Liver (tissue), 9 donors: ENCODE data around the gene HNRNPM. TPM values are rescaled to one million over a fixed set of nuclear protein-coding genes. Genes with fewer than 3 reads are reported as not detected.

Experiments
- DNase-seq: peaks from one replicate; pipeline ENCODE4 v3.0.0-alpha.2; 2017; ENCODE audit warnings: low spot score
- H3K27ac ChIP-seq, 2 donors: one replicate each; pipeline ENCODE4 v1.7.0; 2013; ENCODE audit warnings: inconsistent platforms in 2 of 2, low read length in 2 of 2, control low read depth in 1 of 2, low read depth in 1 of 2, mild to moderate bottlenecking in 1 of 2
- H3K27me3 ChIP-seq, 4 donors: one replicate each; pipeline versions ENCODE4 v1.6.1 to v1.7.0; 2013; ENCODE audit warnings: low read length in 3 of 4, inconsistent platforms in 1 of 4, mild to moderate bottlenecking in 1 of 4, moderate library complexity in 1 of 4; ENCODE audit not compliant: control insufficient read depth in 4 of 4, insufficient read depth in 4 of 4
- H3K36me3 ChIP-seq, 4 donors: one replicate each; pipeline versions ENCODE4 v1.6.1 to v1.7.0; 2013; ENCODE audit warnings: low read length in 3 of 4, mild to moderate bottlenecking in 3 of 4, low read depth in 1 of 4, moderate library complexity in 1 of 4; ENCODE audit not compliant: control insufficient read depth in 4 of 4, insufficient read depth in 3 of 4
- H3K4me1 ChIP-seq, 4 donors: one replicate each; pipeline versions ENCODE4 v1.6.1 to v1.7.0; 2013; ENCODE audit warnings: low read length in 3 of 4, mild to moderate bottlenecking in 3 of 4, moderate library complexity in 1 of 4; ENCODE audit not compliant: control insufficient read depth in 4 of 4, insufficient read depth in 4 of 4
- H3K4me3 ChIP-seq, 3 donors: one replicate each; pipeline versions ENCODE4 v1.6.1 to v1.7.0; 2013; ENCODE audit warnings: low read length in 3 of 3, control low read depth in 1 of 3, low read depth in 1 of 3, mild to moderate bottlenecking in 1 of 3
- H3K9ac ChIP-seq, 2 donors: one replicate each; pipeline ENCODE4 v1.7.0; 2013; ENCODE audit warnings: low read length in 2 of 2, mild to moderate bottlenecking in 2 of 2, moderate library complexity in 2 of 2, control low read depth in 1 of 2, low read depth in 1 of 2
- H3K9me3 ChIP-seq, 4 donors: one replicate each; pipeline versions ENCODE4 v1.6.1 to v1.7.0; 2013; ENCODE audit warnings: low read length in 3 of 4; ENCODE audit not compliant: control insufficient read depth in 4 of 4
- CTCF ChIP-seq: fragments of 150-350 bp; IDR thresholded peaks from 2 replicates; pipeline ENCODE4 v1.5.1; 2017; ENCODE audit warnings: improper control_type of control experiment, low read depth, low read length; ENCODE audit not compliant: missing input control
- EGR1 ChIP-seq, 2 donors: IDR thresholded peaks; 2 replicates each; pipeline ENCODE4 v1.6.1; 2016 to 2018; ENCODE audit warnings: antibody characterized with exemption in 2 of 2, low read depth in 2 of 2
- FOXA1 ChIP-seq: IDR thresholded peaks from 2 replicates; pipeline ENCODE4 v1.6.1; 2016; ENCODE audit warnings: antibody characterized with exemption
- FOXA2 ChIP-seq: IDR thresholded peaks from 2 replicates; pipeline ENCODE4 v1.6.1; 2016; ENCODE audit warnings: antibody characterized with exemption
- HNF4A ChIP-seq, 2 donors: conservative IDR thresholded peaks; 2 replicates each; pipeline ENCODE4 v1.6.1; 2016; ENCODE audit warnings: antibody characterized with exemption in 2 of 2, mild to moderate bottlenecking in 2 of 2
- HNF4G ChIP-seq: IDR thresholded peaks from 2 replicates; pipeline ENCODE4 v1.6.1; 2016; ENCODE audit warnings: antibody characterized with exemption
- JUND ChIP-seq, 2 donors: IDR thresholded peaks; 2 replicates each; pipeline ENCODE4 v1.6.1; 2016; ENCODE audit warnings: antibody characterized with exemption in 2 of 2
- MAX ChIP-seq: IDR thresholded peaks from 2 replicates; pipeline ENCODE4 v1.6.1; 2016; ENCODE audit warnings: antibody characterized with exemption
- NR2F2 ChIP-seq: IDR thresholded peaks from 2 replicates; pipeline ENCODE4 v1.6.1; 2016; ENCODE audit warnings: antibody characterized with exemption
- RAD21 ChIP-seq, 2 donors: IDR thresholded peaks; 2 replicates each; pipeline ENCODE4 v1.6.1; 2016; ENCODE audit warnings: antibody characterized with exemption in 2 of 2, mild to moderate bottlenecking in 2 of 2
- REST ChIP-seq: IDR thresholded peaks from 2 replicates; pipeline ENCODE4 v1.6.1; 2016; ENCODE audit warnings: antibody characterized with exemption, mild to moderate bottlenecking
- RXRA ChIP-seq, 2 donors: IDR thresholded peaks; 2 replicates each; pipeline ENCODE4 v1.6.1; 2017 to 2018; ENCODE audit warnings: antibody characterized with exemption in 2 of 2, mild to moderate bottlenecking in 1 of 2
- SP1 ChIP-seq: IDR thresholded peaks from 2 replicates; pipeline ENCODE4 v1.6.1; 2018; ENCODE audit warnings: antibody characterized with exemption, mild to moderate bottlenecking
- TAF1 ChIP-seq: conservative IDR thresholded peaks from 2 replicates; pipeline ENCODE4 v1.6.1; 2016; ENCODE audit warnings: antibody characterized with exemption, mild to moderate bottlenecking
- YY1 ChIP-seq: IDR thresholded peaks from 2 replicates; pipeline ENCODE4 v1.6.1; 2016; ENCODE audit warnings: antibody characterized with exemption, mild to moderate bottlenecking
- WGBS: extraction: QIAGEN DNeasy Blood & Tissue Kit; methylation state at CpG from one replicate; pipeline ENCODE4 v1.1.7; 2013; 5-methylcytosine and 5-hydroxymethylcytosine counted together
- polyA plus RNA-seq, 2 donors: library from polyadenylated mRNA; stranded (reverse) in 1 of 2; unstranded in 1 of 2; fragments of 200-250 nt in 1 of 2; fragments of >200 nt in 1 of 2; fragmentation: Nextera tagmentation in 1 of 2; extraction: Ambion mirVana in 1 of 2; gene quantifications; one replicate each; pipeline versions ENCODE4 v1.2.1 to v1.2.3, GENCODE V29; 2013 to 2015
- total RNA-seq, 2 donors: library from RNA; depleted of rRNA; stranded (reverse); fragments of >200 nt; gene quantifications; one replicate each; pipeline ENCODE4 v1.2.3, GENCODE V29; 2014
- donor health status: healthy.
- donor health status: healthy.
- donor health status: healthy.
- donor health status: healthy.
- donor health status: healthy.

The HNRNPM gene
- total and polyA plus RNA-seq, 4 donors: 39.4 to 86.9 (median 70.7) TPM

- TF ChIP-seq REST: no peak
- no peak for TF ChIP-seq FOXA2
- TF ChIP-seq SP1: no peak
- TF ChIP-seq HNF4G: no peak
- TF ChIP-seq MAX: no peak
- no peak for TF ChIP-seq EGR1 (IDR thresholded peaks at IDR 0.05; ENCODE audit: low read depth in 2 of 2)
- TF ChIP-seq FOXA1: no peak
- TF ChIP-seq RAD21 (IDR thresholded peaks at IDR 0.05): no peak
- no peak for TF ChIP-seq RXRA (IDR thresholded peaks at IDR 0.05)
- DNase-seq: no peak
- peaks cover 0 to 2% (median 0%) of the 10 kb centered on the region in 4 donors for H3K4me1 ChIP-seq
- H3K27ac ChIP-seq: peak overlapping the region in 1 of 2 donors; percentile 25
- 86% methylated on average over 22 of the region's 22 CpGs for WGBS
- no peak overlapping the region for H3K9ac ChIP-seq
- H3K4me3 ChIP-seq: peak overlapping the region in 1 of 3 donors; percentile 6
- no peaks in the 10 kb centered on the region for H3K27me3 ChIP-seq
- H3K9me3 ChIP-seq: no peaks in the 10 kb centered on the region
- H3K36me3 ChIP-seq: no peaks in the 10 kb centered on the region
Observed at GRCh38 chr19:8498295-8498694, 53.5 kb downstream of the HNRNPM start.

GRCh38 chr19:8499048-8499833 is 54.5 kb downstream of the HNRNPM start:
- no peaks in the 10 kb centered on the region for H3K9me3 ChIP-seq
- no peak for DNase-seq
- no peak overlapping the region for H3K4me3 ChIP-seq
- TF ChIP-seq MAX (no peak), HNF4A (conservative IDR thresholded peaks at IDR 0.05) (no peak), FOXA2 (no peak), HNF4G (no peak), YY1 (no peak), RXRA (IDR thresholded peaks at IDR 0.05) (peak; percentile 67 to 84), NR2F2 (peak; percentile 87)
- H3K9ac ChIP-seq: no peak overlapping the region
- H3K36me3 ChIP-seq: no peaks in the 10 kb centered on the region
- no peaks in the 10 kb centered on the region for H3K27me3 ChIP-seq
- H3K27ac ChIP-seq: peak overlapping the region; percentile 20 to 25
- WGBS: 85% methylated on average over 41 of the region's 41 CpGs
- peaks cover 0 to 2% (median 0%) of the 10 kb centered on the region in 4 donors for H3K4me1 ChIP-seq

GRCh38 chr19:8500158-8500557 is 55.4 kb downstream of the HNRNPM start:
- no peaks in the 10 kb centered on the region for H3K36me3 ChIP-seq
- WGBS: 66% methylated on average over 7 of the region's 7 CpGs
- H3K9ac ChIP-seq: no peak overlapping the region
- no peak overlapping the region for H3K4me3 ChIP-seq
- no peaks in the 10 kb centered on the region for H3K9me3 ChIP-seq
- no peaks in the 10 kb centered on the region for H3K27me3 ChIP-seq
- H3K27ac ChIP-seq: peak overlapping the region; percentile 19 to 41
- H3K4me1 ChIP-seq: peaks cover 0 to 2% (median 0%) of the 10 kb centered on the region in 4 donors
- no peak for DNase-seq
- TF ChIP-seq FOXA1 (no peak), MAX (no peak), YY1 (no peak), HNF4G (no peak), REST (no peak), CTCF (no peak), EGR1 (IDR thresholded peaks at IDR 0.05; ENCODE audit: low read depth in 2 of 2) (no peak), FOXA2 (no peak), RAD21 (IDR thresholded peaks at IDR 0.05) (no peak), RXRA (IDR thresholded peaks at IDR 0.05) (no peak), TAF1 (no peak), NR2F2 (no peak), JUND (IDR thresholded peaks at IDR 0.05) (no peak), SP1 (no peak), HNF4A (conservative IDR thresholded peaks at IDR 0.05) (no peak)
